Suppressor macrophage treated with lipopolysaccharide for 1 hour (primary cell): ENCODE data around the gene MYOT.
"Not testable (repeated sequence)": the region's sequence is repeated elsewhere in the genome, so short reads cannot be mapped to it uniquely, and the experiment has no call there.

Experiments used
- DNase-seq, 3 donors: peaks; one replicate each; pipeline ENCODE4 v3.0.0-alpha.2; 2020 to 2022

MYOT gene

DNA sequence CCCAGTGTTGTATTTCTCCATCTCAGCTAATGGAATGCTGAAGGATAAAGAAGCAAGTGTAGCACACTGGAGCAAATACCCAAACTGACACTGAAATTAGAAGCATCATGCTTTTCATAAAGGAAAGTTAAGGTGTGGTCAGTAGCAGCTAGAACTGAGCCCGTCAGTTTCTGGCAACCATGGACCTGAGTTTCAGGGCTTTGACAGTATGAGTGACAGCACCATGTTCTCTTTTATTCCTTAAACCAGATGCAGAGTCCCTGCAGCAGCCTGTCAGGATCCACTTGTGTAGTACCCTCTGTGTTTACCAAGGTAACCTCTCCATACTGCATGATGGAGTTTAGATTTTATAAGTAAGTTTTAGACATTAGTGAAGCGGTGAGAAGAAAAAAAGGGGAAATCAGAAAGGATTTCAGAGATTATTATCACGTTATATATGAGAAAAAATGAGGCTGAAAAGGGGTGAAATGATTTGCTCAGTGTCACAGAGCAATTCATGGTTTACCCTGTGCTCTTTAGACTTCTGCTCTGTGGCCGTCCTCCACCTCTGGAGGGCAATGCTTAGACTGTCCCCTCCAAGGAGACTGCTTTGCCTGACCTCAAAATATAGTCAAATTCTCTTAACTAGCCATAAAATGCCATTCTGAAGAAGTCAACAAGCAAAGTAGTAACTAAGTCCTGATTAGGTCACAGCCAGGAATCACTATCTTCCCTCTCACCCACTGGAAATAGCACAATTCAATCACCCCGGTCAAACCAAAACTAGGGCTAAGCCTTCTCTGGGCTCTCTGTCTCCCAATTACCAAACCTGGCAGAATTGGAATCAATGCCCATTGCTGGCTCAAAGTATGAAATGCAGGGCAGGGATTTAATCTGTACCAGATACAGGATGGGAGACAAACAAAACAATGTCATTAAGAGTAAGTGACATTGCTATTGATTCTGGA, 10.5 kb upstream of the MYOT start:
- no peak for DNase-seq

DNA sequence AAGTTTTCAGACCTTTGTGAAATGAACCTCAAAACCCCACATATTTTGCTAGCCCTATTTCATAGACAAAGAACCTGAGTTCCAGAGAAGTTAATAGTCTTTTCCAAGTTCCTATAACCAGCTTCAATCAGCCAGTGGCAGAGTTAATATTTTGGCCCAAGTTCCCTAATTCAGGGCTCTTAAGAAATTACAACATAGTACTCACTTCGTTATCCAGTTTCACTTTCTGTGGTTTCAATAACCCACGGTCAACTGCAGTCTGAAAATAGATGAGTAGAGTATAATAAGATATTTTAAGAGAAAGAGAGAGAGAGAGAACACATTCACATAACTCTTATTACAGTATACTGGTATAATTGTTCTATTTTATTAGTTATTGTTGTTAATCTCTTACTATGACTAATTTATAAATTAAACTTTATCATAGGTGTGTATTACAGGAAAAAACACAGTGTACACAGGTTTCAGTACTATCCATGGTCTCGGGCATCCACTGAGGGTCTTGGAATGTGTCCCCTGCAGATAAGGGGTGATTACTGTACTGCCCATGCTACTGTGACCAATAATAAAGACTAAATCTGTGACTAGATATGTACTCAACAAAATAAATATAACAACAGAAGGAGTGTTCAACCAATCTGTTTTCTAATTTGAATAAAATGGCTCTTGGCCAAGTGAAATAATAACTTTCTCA, 9.3 kb upstream of the MYOT start:
- peak; percentile 67 to 87 (median 82) for DNase-seq

DNA sequence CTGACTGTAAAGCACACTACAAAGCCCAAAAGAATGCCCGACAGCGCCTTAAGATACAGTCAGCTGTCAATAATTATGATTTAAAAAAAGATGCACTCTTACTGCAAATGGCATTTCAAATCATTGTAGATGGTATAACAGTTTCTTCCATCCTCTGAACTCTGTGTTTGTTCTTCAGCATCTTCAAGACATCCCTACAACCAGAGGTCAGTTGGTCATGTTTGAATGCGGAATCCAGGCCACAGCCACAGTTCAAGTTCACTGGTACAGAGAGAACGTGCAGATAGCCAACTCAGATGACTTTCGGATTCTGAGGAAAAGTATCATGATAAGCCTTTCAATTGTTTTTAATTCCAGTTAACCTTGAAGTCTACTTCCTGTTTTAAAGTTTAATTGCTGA, 8.7 kb upstream of the MYOT start:
- DNase-seq, result no peak

DNA sequence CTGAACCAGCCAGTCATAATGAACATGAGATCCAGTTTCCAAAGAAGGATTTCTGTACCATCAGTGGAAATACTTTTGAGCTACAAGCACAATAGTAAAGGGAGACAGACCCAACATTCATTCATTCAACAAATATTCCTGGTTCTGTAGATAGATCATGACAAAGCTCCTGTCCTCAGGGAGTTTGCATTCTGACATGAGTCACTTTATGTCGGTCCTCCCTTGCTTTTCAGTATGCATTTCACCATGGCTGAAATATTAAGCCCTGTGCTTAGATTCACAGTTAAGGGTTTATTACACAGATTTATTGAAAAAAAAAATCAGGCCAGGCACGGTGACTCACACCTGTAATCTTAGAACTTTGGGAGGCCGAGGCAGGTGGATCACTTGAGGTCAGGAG, 5.4 kb upstream of the MYOT start:
- no peak for DNase-seq

DNA sequence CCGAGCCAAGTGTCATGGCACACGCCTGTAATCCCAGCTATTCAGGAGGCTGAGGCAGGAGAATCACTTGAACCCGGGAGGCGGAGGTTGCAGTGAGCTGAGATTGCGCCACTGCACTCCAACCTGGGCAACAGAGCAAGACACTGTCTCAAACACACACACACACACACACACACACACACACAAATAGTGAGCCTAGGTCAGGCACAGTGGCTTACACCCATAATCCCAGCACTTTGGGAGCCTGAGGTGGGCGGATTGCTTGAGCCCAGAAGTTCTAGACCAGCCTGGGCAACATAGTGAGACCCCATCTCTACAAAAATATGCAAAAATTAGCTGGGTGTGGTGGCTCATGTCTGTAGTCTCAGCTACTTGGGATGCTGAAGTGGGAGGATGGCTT, 4.0 kb upstream of the MYOT start:
- not testable (repeated sequence) for DNase-seq

DNA sequence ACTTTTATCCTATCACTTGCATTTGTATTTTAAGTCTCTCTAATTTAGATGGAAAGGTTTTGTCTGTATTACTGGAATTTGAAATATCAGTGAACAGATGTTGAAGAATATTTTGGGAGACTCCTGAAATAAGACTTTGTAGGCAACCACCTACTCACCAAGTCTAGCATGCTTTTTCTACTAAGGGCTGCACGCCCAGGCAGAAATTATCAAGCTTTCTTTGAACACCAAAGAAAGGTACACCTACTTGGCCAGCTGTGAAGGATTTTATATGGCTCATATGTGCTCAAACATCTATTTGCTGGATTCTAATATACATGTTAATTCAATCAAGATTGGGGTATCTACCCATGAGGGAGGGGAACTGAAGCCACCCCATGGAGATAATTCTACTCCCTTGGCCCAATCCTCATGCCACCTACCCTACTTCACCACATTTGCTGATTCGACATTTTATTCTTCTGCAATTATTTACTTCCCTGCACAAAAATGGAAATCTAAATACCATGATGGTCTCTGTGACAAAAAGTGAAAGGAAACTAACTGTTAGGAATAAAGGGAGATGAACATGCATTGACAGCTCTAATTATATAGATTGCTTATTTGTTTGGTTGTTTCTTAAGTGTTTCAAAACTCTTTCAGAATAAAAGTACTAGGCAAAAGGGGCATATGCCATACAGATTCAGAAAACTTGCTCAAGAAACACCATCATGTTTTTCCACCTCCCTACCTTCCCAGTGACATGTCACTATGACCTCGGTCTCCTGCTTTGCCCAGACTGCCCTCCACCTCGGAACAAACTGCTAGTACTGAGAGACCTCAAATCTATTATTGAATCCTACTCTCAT, 895 bp upstream of the MYOT start:
- no peak for DNase-seq

DNA sequence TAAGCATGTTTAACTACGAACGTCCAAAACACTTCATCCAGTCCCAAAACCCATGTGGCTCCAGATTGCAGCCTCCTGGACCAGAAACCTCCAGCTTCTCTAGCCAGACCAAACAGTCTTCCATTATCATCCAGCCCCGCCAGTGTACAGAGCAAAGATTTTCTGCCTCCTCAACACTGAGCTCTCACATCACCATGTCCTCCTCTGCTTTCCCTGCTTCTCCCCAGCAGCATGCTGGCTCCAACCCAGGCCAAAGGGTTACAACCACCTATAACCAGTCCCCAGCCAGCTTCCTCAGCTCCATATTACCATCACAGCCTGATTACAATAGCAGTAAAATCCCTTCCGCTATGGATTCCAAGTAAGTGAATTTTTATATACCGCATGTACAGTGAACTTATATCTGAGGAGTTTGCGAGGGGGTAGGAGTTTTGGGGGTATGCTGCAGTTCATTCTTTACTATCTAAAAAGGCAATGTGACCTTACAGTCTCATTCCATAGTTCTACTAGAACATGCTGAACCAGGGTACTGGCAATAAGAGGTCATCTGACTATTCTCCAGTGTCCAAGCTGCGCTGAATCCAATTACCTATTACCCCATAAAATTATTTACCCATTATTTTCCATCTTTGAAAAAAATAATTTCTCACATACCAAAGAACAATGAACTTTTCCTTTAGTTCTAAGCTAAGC, 3.1 kb downstream of the MYOT start:
- no peak for DNase-seq

DNA sequence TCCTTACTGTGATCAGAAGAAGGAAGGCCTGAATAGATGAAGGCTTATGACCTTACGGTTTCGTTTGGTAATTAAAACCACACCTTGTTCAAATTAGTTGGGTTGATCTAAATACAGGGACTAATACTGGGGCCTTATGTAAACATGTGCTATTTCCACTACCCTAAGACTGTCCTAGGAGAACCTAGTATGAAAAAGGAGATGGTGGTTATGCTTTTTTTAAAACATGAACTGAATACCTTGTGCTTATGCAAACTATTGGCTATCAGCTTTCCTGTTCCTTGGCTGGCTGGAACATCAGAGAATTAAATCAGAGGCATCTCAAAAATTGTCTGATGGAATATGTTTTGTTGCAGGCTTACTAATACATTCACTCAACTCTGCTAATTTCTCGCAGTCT, 3.9 kb downstream of the MYOT start:
- DNase-seq, result no peak

DNA sequence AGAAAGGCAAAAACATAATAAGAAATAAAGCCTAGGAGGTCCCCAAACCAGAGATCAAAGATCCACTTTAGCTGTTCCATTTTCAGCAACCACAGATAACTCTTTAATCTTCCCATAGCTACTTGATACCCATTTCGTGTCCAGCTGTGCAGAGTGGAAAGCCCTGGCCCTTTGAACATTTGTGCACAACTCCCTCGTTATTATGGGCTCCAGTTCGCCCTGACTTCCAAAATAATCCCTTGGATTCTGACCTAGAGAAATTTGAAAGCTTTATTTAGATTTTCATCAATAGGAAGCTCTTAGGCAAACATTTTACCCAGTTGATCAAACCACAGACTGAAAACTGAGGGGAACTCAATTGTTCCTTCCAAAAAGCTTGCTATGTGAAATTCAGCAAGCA, 4.8 kb downstream of the MYOT start:
- no peak for DNase-seq

DNA sequence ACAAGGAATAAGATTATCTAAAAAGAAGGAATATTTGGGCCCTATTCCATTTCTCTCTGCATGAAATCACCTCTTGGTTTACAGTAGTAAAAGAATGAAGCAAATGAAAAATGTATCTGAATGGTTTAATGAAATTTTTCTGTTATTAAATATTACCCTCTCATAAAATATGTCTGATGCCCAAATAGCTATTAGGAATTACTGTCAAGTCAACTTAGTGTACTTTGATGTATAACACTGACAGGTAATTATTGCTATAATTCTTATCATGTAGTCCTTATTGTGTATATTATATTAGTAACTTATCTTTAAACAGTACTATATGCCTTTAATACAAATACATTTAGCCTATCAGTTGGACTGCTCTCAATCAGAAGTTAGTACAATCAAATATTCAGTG, 8.4 kb downstream of the MYOT start:
- DNase-seq, result no peak

DNA sequence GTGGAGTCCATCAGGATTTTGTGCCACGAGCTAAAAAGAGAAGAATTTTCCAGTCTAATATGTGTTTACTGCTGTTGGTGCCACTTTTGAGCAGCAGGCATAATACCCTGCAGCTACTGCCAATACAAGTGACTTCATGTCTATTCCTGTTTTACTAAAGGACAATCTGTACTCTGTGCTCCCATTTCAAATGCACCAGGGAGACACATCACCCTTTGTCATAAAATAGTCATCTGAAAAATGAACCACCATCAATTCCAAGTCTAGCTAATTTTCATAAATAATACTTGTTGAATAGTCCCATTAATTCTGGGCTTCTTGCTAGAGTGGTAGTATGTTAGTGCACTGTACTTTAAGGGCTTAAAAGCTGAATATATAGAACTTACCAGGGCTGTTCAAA, 12.7 kb downstream of the MYOT start:
- DNase-seq, result no peak

DNA sequence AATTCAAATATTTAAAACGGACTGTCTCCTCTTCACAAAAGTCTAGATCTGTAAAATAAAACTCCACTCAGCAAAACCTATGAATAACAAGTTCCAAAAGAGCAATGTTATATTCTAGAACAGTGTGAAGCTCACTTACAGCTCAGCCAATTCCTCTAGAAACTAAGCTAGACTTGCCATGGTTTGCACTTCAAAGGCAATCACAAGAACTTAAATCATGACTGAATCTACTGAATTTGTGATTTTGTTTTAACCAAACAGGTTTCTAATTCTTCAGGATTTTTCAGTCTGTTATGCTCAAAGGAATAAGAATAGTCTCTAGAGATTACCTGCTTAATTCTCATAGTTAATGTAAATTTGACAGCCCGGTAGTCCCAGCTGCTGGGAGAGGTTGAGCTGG, 20.2 kb downstream of the MYOT start:
- no peak for DNase-seq

DNA sequence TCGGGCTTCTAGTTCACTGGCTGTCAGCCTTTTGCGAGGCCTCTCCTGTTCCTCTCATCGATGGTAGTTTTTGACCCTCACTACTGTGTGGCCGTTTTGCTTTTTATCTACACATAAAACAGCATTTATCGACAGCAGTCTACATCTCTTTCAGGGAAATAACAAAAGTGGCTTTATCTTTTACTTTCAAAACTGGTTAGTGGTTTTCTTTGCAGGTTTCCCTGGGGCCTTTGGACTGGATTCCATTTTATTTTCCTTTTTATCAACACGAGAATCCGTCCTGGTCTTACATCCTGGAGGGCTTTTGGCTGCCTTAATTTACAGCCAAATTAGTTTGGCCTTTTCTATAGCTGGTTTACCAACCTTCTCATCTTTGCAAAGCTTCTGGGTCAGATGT, 20.8 kb downstream of the MYOT start:
- no peak for DNase-seq

DNA sequence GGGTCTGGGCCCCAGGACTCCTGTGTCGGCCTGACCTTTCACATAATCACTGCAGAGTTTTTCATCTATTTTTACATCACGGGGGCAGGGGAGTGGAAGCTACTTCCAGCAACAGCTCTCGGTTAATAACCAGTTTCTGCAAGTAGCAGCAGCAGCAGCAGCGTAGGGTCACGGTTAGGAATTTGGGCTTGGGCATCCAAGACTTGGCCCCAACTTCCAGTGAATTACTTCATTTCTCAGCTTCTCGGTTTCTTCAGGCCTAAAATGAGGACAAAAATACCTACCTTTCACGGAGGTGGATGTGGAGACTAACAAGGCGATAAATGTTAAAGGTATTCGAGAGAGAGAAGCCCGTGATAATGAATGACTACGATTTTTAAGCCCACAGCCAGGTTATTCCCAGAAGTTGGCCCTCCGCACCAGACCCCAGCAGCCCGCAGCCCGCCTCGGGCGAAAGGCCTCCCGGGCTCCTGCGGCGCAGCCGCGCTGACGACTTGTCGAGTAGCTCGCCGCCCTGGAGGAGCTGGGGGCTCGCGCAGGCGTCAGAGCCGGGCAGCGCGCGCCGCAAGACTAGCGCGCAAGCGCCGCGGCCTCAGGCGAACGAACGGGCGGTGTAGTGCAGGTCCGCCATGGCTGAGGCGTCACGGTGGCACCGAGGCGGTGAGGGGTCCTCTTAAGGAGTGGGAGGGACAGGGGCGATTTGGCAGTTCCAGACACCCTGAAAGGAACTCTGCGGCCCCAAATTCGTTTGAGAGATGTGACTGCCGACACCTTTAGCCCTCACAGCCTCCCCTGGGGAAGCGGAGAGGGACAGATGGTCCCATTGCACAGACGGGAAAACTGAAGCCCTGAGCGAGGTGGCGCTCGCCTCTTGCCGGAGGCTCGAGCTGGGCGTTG, 21.5 kb downstream of the MYOT start, which contains the start of gene PKD2L2:
Gene PKD2L2 (plus strand): TSS at position 595 of the 897 bp plus-strand sequence. CDS start 35 bp downstream, at position 630.
- DNase-seq, result peak; percentile 87 to 94 (median 91)

DNA sequence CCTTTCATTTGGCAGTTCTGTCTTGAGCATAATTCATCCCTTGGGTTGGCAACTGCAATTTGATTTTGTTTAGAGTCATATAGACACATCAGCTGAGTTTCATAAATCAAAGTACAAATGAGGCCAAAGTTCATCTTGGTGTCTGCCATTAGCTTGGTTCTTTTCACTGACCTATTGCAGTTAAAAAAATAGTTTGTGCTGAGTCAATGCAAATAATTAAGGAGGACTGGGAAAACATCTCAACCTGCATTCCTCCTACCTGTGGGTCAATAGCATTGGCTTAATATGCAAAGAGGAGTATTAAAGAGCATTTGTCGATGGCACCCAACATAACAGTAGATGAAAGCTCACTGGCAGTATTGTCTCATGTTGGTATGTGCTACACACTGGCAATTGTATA, 23.2 kb downstream of the MYOT start:
- DNase-seq, result no peak

DNA sequence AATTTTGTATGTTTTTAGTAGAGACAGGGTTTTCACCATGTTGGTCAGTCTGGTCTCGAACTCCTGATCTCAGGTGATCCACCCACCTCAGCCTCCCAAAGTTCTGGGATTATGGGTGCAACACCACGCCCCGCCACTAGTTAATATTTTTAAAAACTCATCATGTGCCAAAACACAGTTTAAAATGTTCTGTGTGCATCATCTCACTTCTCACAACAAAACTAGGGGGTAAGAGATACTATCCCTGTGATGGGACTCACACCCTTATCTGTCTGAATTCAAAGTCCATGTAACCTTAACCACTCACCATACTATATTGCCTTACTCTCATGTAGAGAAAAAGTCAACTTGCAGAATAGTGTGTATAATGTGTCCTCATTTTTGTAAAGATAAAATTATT, 24.2 kb downstream of the MYOT start:
- DNase-seq, result no peak

DNA sequence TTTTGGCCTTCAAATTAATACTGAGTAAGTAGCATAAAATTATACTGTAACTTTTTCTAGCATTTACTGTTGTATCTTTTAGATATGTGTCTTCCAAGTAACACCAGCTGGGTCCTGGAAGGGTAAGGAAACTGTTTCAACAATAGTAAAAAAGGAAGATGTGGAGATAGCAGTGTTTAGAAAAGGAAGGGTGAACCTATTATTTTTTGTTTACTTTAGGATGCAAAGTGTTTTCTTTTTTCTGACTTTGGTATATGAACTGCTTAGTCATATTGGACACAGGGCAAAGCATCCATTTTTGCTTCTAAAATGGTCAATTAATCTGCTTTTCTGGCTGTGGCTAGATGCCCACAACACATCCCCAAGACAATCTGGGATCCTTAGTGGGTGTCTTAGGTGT, 26.9 kb downstream of the MYOT start:
- DNase-seq, result no peak

DNA sequence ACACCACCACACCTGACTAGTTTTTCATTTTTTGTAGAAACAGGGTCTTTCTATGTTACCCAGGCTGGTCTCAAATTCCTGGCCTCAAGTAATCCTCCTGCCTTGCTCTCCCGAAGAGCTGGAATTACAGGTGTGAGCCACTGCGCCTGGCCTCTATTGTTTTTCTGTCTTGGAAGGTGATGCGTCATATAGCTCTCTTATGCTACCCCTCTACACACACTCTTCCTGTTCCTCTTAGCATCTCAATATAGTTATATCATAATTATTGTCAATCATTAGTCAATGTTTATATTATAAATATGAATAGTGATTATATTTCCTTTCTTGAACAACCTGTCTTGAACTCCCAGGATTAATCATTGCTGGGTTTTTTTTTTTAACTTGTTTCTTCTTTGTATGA, 28.9 kb downstream of the MYOT start:
- no peak for DNase-seq

DNA sequence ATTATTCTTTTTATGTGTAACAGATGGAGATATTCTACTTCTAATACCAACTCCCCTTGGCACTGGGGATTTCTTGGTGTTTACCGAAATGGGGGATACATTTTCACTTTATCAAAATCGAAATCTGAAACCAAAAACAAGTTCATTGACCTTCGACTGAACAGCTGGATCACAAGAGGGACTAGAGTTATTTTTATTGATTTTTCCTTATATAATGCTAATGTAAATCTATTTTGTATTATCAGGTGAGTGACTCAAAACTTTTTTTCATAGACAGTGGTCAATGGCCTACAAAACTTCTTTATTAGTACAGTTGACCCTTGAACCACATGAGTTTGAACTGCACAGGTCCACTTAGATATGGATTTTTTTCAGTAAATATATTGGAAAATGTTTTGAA, 31.8 kb downstream of the MYOT start:
- no peak for DNase-seq

DNA sequence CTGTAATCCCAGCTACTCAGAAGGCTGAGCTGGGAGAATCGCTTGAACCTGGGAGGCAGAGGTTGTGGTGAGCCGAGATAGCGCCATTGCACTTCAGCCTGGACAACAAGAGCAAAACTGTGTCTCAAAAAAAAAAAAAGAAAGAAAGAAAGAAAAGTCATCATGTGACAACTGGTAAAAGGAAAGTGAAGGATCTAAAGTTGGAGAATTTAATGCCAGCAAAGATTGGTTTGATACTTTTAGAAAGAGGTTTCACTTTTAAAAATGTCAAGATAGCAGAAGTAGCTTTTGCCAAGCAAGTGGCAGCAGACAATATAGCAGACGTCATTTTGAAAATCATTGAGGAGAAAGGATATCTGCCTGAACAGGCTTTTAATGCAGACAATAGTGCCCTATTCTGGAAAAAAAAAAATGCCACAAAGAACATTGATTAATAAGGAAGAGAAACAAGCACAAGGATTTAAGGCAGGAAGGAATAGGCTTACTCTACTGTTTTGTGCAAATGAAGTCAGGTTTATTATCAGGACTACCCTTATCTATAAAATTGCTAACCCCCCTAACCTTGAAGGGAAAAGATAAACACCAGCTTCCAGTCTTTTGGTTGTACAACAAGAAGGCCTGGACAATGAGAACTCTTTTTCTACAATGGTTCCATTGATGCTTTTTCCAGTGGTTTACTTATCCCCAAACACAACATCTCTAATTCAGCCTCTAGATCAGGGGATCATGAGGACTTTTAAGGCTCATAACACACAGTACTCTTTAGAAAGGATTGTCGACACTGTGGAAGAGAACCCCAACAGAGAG, 33.6 kb downstream of the MYOT start:
- DNase-seq, result peak; percentile 8 to 38 (median 27)
